ENCODE data around the gene PDE9A.

Gene PDE9A

DNA sequence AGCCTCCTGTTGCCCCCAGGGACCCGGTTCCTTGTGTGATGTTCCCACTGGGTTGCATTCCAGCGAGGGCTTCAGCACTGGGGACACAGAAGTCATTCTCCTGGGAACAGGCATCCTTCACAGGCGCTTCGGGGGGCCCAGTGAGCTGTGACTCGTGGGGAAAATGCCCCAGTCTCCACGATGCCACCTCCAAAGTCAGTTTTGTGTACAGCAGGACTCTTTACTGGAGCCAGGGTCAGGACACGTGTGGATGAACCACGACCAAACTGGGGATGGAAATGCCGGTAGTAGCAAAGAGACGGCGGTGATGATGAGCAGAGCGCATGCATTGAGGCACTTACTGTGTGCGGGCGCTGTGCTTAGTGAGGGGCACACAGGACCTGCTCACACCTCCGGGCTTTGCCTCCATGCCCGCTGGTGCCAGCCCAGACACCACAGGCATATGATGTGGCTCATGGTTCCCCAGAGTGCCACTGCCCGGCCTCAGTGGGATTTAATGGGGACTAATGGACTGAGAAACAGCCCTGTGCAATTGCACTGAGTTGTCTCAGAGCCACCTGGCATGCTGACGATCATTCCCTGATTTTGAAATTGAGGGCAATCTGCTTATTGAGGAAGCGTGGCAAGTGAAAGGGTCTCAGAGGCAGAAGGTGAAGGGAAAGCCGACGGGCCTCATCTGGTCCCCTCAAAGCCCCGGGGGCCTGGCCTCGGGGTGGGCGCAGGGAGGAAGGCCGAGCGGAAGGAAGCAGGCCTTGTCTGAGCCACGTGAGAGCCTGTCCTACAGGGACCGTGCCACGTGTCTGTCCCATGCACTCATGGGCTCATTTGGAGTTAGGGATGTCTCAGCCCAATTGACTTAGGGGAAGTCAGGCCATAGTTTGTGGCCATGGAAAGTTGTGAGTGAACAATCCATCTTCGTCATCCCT is 91.4 kb downstream of the PDE9A start:
- Histone ChIP-seq H3K27ac (ENCODE audit: low read depth, low read length) (no peak overlapping the region), H3K9ac (ENCODE audit: low read length) (no peak overlapping the region), H3K4me3 (ENCODE audit: low read depth in 1 of 2, low read length in 2 of 2) (no peak overlapping the region), H3K4me1 (ENCODE audit: insufficient read depth, low read length) (peaks cover 53% of the 10 kb centered on the region), H3K27me3 (ENCODE audit: control insufficient read depth in 1 of 2, insufficient read depth in 2 of 2, low read length in 2 of 2) (no peaks in the 10 kb centered on the region), H3K9me3 (ENCODE audit: low read length) (no peaks in the 10 kb centered on the region), H3K36me3 (ENCODE audit: insufficient read depth, low read length) (peaks cover 32% of the 10 kb centered on the region)

DNA sequence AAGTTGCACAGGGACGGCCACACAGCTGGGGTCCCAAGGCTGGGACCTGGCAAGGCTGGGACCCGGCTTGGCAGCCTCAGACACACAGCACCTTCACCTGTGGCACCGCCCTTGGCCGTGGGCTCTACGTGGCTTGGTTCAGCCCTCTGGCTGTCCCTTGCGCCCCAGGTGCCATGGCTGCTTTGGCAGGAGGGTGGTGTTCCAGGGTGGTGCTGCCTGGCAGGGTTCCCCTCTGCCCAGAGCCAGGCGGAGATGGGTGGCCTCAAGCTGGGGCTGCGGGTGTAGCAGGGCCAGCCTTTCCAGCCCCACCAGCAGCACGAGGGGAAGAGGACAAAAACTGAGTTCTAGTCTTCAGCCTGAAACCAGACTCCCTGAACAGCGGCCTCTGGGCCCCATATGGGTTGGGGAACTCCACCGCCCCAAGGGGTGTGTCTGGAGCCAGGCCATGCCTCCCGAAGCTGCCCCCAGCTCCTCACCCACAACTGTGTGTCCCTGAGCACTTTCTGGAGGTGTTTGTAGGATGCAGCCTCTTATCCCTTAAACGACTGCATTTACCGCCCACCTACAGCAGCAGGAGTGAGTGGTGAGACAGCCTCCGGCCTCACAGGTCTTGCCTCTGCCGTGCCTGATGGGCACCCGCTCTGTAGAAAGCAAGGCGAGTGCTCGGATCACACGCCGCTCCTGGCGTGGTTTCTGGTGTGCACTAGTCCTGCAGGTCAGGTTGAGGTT is 92.3 kb downstream of the PDE9A start:
- Histone ChIP-seq H3K9ac (ENCODE audit: low read length) (no peak overlapping the region), H3K9me3 (ENCODE audit: low read length) (no peaks in the 10 kb centered on the region), H3K27me3 (ENCODE audit: control insufficient read depth in 1 of 2, insufficient read depth in 2 of 2, low read length in 2 of 2) (no peaks in the 10 kb centered on the region), H3K4me3 (ENCODE audit: low read depth in 1 of 2, low read length in 2 of 2) (no peak overlapping the region), H3K36me3 (ENCODE audit: insufficient read depth, low read length) (peaks cover 32% of the 10 kb centered on the region), H3K4me1 (ENCODE audit: insufficient read depth, low read length) (peaks cover 53% of the 10 kb centered on the region), H3K27ac (ENCODE audit: low read depth, low read length) (peak overlapping the region; percentile 97)

- Histone ChIP-seq H3K4me1 (ENCODE audit: insufficient read depth, low read length) (peaks cover 57% of the 10 kb centered on the region), H3K9ac (ENCODE audit: low read length) (no peak overlapping the region), H3K9me3 (ENCODE audit: low read length) (no peaks in the 10 kb centered on the region), H3K36me3 (ENCODE audit: insufficient read depth, low read length) (peaks cover 32% of the 10 kb centered on the region), H3K27ac (ENCODE audit: low read depth, low read length) (peak overlapping the region; percentile 97), H3K27me3 (ENCODE audit: control insufficient read depth in 1 of 2, insufficient read depth in 2 of 2, low read length in 2 of 2) (no peaks in the 10 kb centered on the region), H3K4me3 (ENCODE audit: low read depth in 1 of 2, low read length in 2 of 2) (no peak overlapping the region)
Measured at GRCh38 chr21:42746240-42746592, 92.8 kb downstream of the PDE9A start.

DNA sequence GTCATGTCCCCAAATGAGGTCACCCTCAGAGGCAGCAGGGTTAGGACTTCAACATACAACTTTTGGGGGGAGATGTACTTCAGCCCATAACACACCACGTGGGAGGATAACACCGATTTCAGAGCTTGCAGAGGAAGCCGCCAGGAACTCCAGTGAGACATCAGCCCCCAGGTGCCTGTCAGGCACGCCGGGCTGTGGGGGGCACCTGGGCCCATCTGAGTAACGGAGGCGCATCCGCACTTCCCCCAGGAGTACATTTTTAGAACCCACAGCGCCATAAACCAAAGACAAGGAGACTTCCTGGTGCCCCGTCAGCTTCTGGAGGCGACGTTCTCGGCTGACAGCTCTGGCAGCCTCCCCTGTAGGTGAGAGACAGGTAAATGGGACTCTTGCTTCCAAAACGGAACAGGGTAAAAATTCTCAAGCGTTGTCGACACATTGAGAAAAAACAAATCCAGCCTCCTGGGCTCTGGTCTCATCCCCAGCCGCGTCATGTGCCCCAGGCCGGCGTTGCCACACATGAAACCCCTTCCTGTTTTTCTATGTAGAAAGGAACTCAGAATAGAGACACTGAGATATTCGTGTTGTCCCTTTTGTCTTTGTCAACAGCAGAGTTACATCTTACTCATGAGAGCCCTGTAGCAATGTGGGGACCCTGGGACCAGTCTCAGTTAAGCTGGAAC is 93.3 kb downstream of the PDE9A start:
- Histone ChIP-seq H3K4me3 (ENCODE audit: low read depth in 1 of 2, low read length in 2 of 2) (no peak overlapping the region), H3K27me3 (ENCODE audit: control insufficient read depth in 1 of 2, insufficient read depth in 2 of 2, low read length in 2 of 2) (no peaks in the 10 kb centered on the region), H3K27ac (ENCODE audit: low read depth, low read length) (peak overlapping the region; percentile 97), H3K4me1 (ENCODE audit: insufficient read depth, low read length) (peaks cover 56% of the 10 kb centered on the region), H3K9me3 (ENCODE audit: low read length) (no peaks in the 10 kb centered on the region), H3K36me3 (ENCODE audit: insufficient read depth, low read length) (peaks cover 32% of the 10 kb centered on the region), H3K9ac (ENCODE audit: low read length) (peak overlapping the region; percentile 53)

DNA sequence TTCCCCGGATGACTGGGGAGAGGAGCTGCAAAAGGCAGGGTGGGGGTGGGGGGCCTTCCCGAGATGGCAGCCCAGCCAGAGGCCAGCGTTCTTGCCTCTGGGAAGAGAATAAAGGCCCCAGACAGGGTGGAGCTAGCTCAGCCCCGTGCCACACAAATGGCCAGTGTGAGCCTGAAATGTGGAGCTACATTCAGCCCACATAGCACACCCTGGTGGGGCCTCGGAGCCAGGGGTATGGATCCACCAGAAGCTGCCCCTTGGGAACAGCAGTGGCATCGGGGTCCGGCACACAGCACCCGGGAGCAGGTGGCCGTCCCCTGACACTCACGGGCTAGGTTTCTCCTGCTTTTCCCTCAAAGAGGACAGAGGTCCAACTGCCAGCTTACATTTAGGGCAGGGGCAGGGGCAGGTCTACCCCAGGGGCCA is 93.9 kb downstream of the PDE9A start:
- peak overlapping the region; percentile 97 for H3K27ac ChIP-seq (ENCODE audit: low read depth, low read length)
- H3K4me1 ChIP-seq (ENCODE audit: insufficient read depth, low read length) = peaks cover 53% of the 10 kb centered on the region
- H3K9me3 ChIP-seq (ENCODE audit: low read length) = no peaks in the 10 kb centered on the region
- no peaks in the 10 kb centered on the region for H3K27me3 ChIP-seq (ENCODE audit: control insufficient read depth in 1 of 2, insufficient read depth in 2 of 2, low read length in 2 of 2)
- peaks cover 32% of the 10 kb centered on the region for H3K36me3 ChIP-seq (ENCODE audit: insufficient read depth, low read length)
- peak overlapping the region; percentile 53 for H3K9ac ChIP-seq (ENCODE audit: low read length)
- no peak overlapping the region for H3K4me3 ChIP-seq (ENCODE audit: low read depth in 1 of 2, low read length in 2 of 2)

DNA sequence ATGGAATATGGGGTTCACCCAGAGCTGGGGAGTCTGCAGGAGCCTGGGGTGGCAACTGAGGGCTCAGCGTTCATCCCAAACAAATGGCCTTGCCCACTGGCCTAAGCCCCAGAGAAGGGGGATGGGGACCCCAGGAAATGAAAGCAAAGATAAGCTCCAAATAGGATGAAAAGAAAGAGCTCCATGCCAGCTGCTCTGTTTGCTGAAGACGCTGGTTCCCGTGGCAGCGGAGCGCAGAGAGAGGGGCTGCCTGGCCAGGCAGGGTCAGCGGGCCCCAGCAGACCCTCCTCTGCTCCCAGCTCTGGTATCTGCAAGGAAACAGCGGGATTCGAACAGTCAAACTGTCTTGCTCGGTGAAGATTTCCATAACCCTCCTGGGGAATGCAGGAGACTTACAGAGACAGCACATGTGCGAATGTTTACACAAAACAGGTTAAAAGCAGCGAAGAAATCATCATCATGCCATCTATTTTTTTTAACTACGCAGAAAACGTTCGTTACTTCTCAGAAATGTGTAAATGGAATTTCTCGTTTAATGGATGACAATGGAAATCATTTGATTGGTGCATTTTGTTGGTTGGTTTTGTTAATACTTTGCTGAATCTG is 94.4 kb downstream of the PDE9A start:
- H3K27me3 ChIP-seq (ENCODE audit: control insufficient read depth in 1 of 2, insufficient read depth in 2 of 2, low read length in 2 of 2) = no peaks in the 10 kb centered on the region
- H3K4me3 ChIP-seq (ENCODE audit: low read depth in 1 of 2, low read length in 2 of 2) = no peak overlapping the region
- no peaks in the 10 kb centered on the region for H3K9me3 ChIP-seq (ENCODE audit: low read length)
- H3K4me1 ChIP-seq (ENCODE audit: insufficient read depth, low read length) = peaks cover 50% of the 10 kb centered on the region
- H3K36me3 ChIP-seq (ENCODE audit: insufficient read depth, low read length) = peaks cover 35% of the 10 kb centered on the region
- peak overlapping the region; percentile 97 for H3K27ac ChIP-seq (ENCODE audit: low read depth, low read length)
- H3K9ac ChIP-seq (ENCODE audit: low read length) = peak overlapping the region; percentile 53

DNA sequence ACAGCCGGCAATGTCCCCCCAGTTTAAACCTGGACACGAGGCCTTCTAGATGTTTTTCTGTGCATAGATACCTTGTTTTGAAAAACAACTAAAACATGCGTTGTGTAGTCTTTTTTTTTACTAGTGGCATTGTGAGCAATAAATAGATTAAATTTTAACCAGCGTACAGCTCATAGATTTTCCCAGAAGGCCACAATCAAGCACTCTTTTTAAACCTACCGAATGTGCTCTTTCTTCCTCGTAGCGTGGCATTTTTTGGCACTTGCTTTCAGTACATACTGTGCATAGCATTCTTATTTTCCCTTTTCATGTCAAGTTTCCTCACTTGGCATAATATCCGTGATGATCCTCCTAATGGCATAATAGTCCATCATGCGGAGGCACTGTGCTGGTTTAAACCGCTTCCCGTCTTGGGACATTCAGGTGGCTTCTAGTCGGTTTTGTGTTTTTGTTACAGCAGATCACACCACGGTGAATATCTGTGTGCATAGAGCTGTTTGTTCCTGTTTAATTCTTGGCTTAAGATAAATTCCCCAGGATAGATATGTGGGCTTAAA is 95.3 kb downstream of the PDE9A start:
- H3K9me3 ChIP-seq (ENCODE audit: low read length) = no peaks in the 10 kb centered on the region
- peak overlapping the region; percentile 97 for H3K27ac ChIP-seq (ENCODE audit: low read depth, low read length)
- peaks cover 45% of the 10 kb centered on the region for H3K4me1 ChIP-seq (ENCODE audit: insufficient read depth, low read length)
- peak overlapping the region; percentile 50 for H3K9ac ChIP-seq (ENCODE audit: low read length)
- H3K4me3 ChIP-seq (ENCODE audit: low read depth in 1 of 2, low read length in 2 of 2) = no peak overlapping the region
- H3K36me3 ChIP-seq (ENCODE audit: insufficient read depth, low read length) = peaks cover 35% of the 10 kb centered on the region
- H3K27me3 ChIP-seq (ENCODE audit: control insufficient read depth in 1 of 2, insufficient read depth in 2 of 2, low read length in 2 of 2) = no peaks in the 10 kb centered on the region

DNA sequence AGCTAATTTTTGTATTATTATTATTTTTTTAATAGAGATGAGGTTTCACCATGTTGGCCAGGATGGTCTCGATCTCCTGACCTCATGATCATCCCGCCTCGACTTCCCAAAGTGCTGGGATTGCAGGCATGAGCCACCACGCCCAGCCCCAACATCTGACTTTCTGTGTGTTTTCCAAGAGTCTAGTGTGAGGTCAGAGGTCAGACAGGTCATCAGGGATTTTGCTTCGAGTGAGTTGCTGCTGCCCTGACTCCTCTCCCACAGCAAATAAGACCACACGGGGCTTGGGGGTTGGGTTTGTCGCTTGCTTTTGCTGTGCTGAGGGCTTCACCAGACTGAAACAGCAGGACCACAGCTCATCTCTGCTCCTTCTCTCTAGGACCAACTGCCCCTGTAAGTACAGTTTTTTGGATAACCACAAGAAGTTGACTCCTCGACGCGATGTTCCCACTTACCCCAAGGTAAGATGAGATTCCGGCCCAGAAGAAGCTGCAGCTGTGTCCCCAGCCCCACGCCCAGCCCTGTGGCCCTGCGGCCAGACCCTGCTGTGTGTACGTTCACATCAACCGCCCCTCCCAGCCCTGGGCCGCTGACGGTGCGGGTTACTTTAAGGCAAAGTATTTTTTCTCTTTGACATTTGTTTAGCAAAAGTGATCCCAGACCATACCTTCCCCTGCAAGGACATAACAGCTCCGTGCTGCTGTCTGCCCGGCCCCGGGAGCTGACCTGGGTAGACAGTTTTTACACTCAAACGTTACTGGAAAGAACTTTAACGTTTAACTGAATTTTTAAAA is 97.5 kb downstream of the PDE9A start:
- Histone ChIP-seq H3K9me3 (ENCODE audit: low read length) (no peaks in the 10 kb centered on the region), H3K36me3 (ENCODE audit: insufficient read depth, low read length) (peaks cover 40% of the 10 kb centered on the region), H3K4me1 (ENCODE audit: insufficient read depth, low read length) (peaks cover 45% of the 10 kb centered on the region), H3K27ac (ENCODE audit: low read depth, low read length) (peak overlapping the region; percentile 48), H3K9ac (ENCODE audit: low read length) (no peak overlapping the region), H3K27me3 (ENCODE audit: control insufficient read depth in 1 of 2, insufficient read depth in 2 of 2, low read length in 2 of 2) (no peaks in the 10 kb centered on the region), H3K4me3 (ENCODE audit: low read depth in 1 of 2, low read length in 2 of 2) (no peak overlapping the region)

DNA sequence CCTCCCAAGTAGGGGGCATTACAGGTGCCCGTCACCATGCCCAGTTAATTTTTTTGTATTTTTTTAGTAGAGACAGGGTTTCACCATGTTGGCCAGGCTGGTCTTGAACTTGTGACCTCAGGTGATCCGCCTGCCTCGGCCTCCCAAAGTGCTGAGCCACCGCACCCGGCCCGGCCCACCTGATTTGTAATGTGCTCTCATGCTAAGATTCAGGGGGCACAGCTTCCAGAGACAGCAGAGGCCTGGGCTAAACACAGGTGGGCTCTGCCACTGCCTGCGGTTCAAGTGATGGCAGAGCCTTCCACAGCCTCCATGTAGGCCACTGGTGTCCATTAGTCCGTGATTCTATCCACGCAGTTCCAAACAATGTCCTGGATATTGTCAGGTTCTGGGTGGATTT is 98.4 kb downstream of the PDE9A start:
- no peaks in the 10 kb centered on the region for H3K9me3 ChIP-seq (ENCODE audit: low read length)
- no peak overlapping the region for H3K9ac ChIP-seq (ENCODE audit: low read length)
- peaks cover 40% of the 10 kb centered on the region for H3K4me1 ChIP-seq (ENCODE audit: insufficient read depth, low read length)
- H3K4me3 ChIP-seq (ENCODE audit: low read depth in 1 of 2, low read length in 2 of 2) = no peak overlapping the region
- H3K36me3 ChIP-seq (ENCODE audit: insufficient read depth, low read length) = peaks cover 31% of the 10 kb centered on the region
- peak overlapping the region; percentile 48 for H3K27ac ChIP-seq (ENCODE audit: low read depth, low read length)
- H3K27me3 ChIP-seq (ENCODE audit: control insufficient read depth in 1 of 2, insufficient read depth in 2 of 2, low read length in 2 of 2) = no peaks in the 10 kb centered on the region

- Histone ChIP-seq H3K9me3 (ENCODE audit: low read length) (no peaks in the 10 kb centered on the region), H3K4me1 (ENCODE audit: insufficient read depth, low read length) (peaks cover 20% of the 10 kb centered on the region), H3K4me3 (ENCODE audit: low read depth in 1 of 2, low read length in 2 of 2) (no peak overlapping the region), H3K27me3 (ENCODE audit: control insufficient read depth in 1 of 2, insufficient read depth in 2 of 2, low read length in 2 of 2) (no peaks in the 10 kb centered on the region), H3K9ac (ENCODE audit: low read length) (no peak overlapping the region), H3K27ac (ENCODE audit: low read depth, low read length) (no peak overlapping the region), H3K36me3 (ENCODE audit: insufficient read depth, low read length) (peaks cover 46% of the 10 kb centered on the region)
Measured at GRCh38 chr21:42753804-42754203, 100.4 kb downstream of the PDE9A start.
